Activated naive CD4-positive, alpha-beta T cell treated with anti-CD3 and anti-CD28 coated beads, Interleukin-2, amount 10 ng/mL, durations not matched to agents 7 days and 5 days (primary cell): Measurements from ENCODE around the gene GORASP1.

Source experiments
- CTCF ChIA-PET: fragments of 350-600 bp; sonication (Branson Sonifier 250); formaldehyde crosslinking; loops from one replicate; lab custom pipeline; 2021; ENCODE audit warnings: antibody characterized with exemption; lab: Charles Lee
- DNase-seq: peaks from one replicate; pipeline ENCODE4 v3.0.0-alpha.2; 2020
- H3K27ac Mint-ChIP-seq: one replicate; pipeline ENCODE4 v1.8.0; 2021; ENCODE audit warnings: mild to moderate bottlenecking, moderate library complexity, mixed read lengths
- H3K27me3 Mint-ChIP-seq: one replicate; pipeline ENCODE4 v1.8.0; 2021; ENCODE audit warnings: mild to moderate bottlenecking, mixed read lengths
- H3K36me3 Mint-ChIP-seq: one replicate; pipeline ENCODE4 v1.8.0; 2021; ENCODE audit warnings: mixed read lengths
- H3K4me1 Mint-ChIP-seq: one replicate; pipeline ENCODE4 v1.8.0; 2021; ENCODE audit warnings: mixed read lengths
- H3K4me3 Mint-ChIP-seq: one replicate; pipeline ENCODE4 v1.8.0; 2021; ENCODE audit warnings: mild to moderate bottlenecking, moderate library complexity, mixed read lengths
- H3K9me3 Mint-ChIP-seq: one replicate; pipeline ENCODE4 v1.8.0; 2021; ENCODE audit warnings: mixed read lengths

The GORASP1 gene

DNA sequence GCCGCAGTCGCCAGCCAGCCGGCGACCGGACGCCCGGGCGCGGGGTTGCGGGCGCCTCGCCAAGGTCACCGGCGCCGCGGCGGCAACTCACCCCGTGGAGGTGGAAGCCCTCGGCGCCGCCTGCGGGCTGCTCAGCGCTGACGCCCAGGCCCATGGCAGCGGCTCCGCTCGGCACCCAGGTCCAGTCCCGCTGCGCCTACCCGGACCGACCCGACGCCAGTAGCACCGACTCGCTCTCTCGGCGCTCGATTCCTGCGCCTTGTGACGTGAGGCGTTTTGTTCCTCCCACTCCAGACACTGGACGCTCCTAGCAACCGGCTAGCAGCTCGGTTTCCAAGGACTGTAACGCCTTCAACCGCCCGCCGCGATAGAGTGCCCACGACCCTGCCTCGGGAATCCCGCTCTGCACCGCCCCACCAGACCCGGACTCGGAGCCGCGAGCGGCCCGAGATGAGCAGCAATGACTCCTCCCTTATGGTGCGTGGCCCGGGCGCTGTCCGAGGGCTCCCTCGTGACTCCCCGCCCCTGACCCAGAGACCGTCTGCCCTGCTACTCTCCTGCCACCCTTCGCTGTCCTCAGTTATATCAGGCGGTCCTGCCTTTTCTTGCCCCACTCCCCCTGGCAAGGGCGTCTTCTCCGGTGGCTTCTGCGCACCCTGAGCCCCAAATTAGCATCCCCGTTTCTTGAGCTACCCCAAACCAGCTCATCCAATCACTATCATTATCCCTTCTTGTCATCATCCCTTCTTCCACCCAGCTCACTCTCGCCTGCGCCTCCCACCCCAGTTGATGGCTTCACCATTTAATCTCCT lies at the start of gene GORASP1, which contains the start of gene TTC21A:
Gene GORASP1, minus strand, starts transcription at position 240 of the 812 bp plus-strand sequence. Its CDS starts 86 bp downstream, at position 154.
Gene TTC21A, plus strand, starts transcription at position 293 of the 812 bp plus-strand sequence. Its CDS starts 158 bp downstream, at position 451.
- H3K4me1 Mint-ChIP-seq = peaks cover 49% of the 10 kb centered on the region

DNA sequence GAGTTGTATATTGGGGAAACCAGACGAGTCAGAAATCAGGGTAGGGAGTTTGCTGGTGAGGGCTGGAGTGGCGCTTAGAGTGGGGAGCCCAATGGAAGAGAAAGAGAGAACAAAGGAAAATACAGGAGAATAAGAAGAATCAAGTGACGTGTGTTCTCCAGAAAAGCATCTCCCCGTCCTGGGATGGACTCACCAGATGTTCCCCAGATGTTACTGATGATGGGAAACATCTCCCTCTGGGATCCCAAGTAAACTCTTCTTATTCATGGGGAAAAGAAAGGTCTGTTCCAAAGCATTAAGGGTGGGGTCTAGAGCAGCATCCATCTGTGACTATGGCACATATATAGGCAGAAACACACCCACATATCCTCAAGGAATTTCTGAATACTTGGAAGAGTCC lies 49.0 kb upstream of the GORASP1 start:
- H3K36me3 Mint-ChIP-seq = peaks cover 7% of the 10 kb centered on the region
- no peak overlapping the region for H3K27ac Mint-ChIP-seq
- CTCF ChIA-PET = no interaction called here
- H3K9me3 Mint-ChIP-seq = no peaks in the 10 kb centered on the region
- H3K4me3 Mint-ChIP-seq = no peak overlapping the region
- H3K27me3 Mint-ChIP-seq = peaks cover 47% of the 10 kb centered on the region
- H3K4me1 Mint-ChIP-seq = peaks cover 26% of the 10 kb centered on the region
- no peak for DNase-seq

More for the DNA sequence above, at the start of gene GORASP1, which contains the start of gene TTC21A:
- Mint-ChIP-seq H3K9me3 (no peaks in the 10 kb centered on the region), H3K27me3 (peaks cover 43% of the 10 kb centered on the region), H3K4me3 (peak within 1 kb of the TSS; percentile 78), H3K36me3 (peaks cover 4% of the 10 kb centered on the region), H3K27ac (peak within 1 kb of the TSS; percentile 83)
- DNase-seq = peak; percentile 85
- CTCF ChIA-PET = interaction anchor here (1.2 to 3.0 kb wide), 7 partner anchors 9 to 184 kb away, joined by 3 to 18 read pairs (median 6); no protein-coding TSS in a partner anchor

DNA sequence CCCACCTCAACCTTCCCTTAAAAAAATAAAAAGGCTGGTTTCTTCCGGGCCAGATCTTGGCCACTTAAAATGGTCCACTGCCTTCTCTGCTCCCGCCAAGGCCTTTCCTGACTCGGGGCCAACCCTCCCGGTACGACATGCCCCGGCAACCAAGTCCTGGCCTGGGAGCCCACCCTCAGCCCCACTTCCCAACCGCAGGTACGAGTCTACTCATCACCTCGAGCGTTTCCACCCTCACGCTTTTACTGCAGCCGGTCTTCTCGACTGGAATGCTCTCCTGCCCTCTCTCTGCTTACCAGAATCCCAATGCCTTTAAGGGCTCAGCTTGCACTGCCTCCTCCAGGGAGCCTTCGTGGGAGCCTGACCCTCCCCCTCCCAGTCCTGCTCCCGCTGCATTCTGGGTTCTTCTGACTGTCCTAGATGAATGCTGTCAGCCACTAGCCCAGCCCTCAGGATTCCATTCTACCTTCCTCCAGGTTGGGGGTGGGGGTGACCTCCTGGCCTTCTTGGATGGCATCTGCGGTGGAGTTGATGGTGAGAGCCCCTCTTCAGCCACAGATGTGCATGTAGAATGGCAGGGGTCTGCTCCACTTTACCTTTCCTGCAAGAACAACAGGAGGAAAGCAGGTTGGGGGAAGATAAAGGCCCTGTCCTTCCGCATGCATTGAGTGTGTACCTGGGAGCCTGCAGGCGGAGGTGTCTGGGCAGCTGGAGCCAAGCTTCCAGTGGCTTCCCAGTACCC lies 47.0 kb upstream of the GORASP1 start:
- H3K27ac Mint-ChIP-seq = peak overlapping the region; percentile 82
- peak overlapping the region; percentile 69 for H3K4me3 Mint-ChIP-seq
- peaks cover 14% of the 10 kb centered on the region for H3K36me3 Mint-ChIP-seq
- CTCF ChIA-PET = interaction anchor here (1.6 kb wide), 1 partner anchor 30 kb away, joined by 4 read pairs; no protein-coding TSS in a partner anchor
- H3K4me1 Mint-ChIP-seq = peaks cover 46% of the 10 kb centered on the region
- no peaks in the 10 kb centered on the region for H3K9me3 Mint-ChIP-seq
- no peak for DNase-seq
- H3K27me3 Mint-ChIP-seq = peaks cover 38% of the 10 kb centered on the region

DNA sequence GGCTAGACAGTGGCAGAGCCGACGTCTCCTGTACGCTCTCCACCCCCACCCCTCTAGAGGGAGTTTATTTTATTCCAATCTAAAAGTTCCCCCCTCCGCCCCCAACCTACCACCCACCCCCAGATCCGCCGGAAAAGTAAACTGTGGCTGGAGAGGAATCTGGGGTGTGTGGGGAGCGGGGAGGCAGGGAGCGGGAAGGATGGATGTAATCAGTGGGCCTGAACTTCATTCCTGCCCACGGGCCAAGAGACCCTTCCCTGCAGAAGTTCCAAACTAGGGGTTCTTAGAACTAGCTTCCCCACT lies 46.5 kb upstream of the GORASP1 start:
- Mint-ChIP-seq H3K9me3 (no peaks in the 10 kb centered on the region), H3K27ac (peak overlapping the region; percentile 82), H3K4me1 (peaks cover 51% of the 10 kb centered on the region), H3K4me3 (peak overlapping the region; percentile 69), H3K36me3 (peaks cover 17% of the 10 kb centered on the region), H3K27me3 (peaks cover 33% of the 10 kb centered on the region)
- no peak for DNase-seq
- CTCF ChIA-PET = no interaction called here

DNA sequence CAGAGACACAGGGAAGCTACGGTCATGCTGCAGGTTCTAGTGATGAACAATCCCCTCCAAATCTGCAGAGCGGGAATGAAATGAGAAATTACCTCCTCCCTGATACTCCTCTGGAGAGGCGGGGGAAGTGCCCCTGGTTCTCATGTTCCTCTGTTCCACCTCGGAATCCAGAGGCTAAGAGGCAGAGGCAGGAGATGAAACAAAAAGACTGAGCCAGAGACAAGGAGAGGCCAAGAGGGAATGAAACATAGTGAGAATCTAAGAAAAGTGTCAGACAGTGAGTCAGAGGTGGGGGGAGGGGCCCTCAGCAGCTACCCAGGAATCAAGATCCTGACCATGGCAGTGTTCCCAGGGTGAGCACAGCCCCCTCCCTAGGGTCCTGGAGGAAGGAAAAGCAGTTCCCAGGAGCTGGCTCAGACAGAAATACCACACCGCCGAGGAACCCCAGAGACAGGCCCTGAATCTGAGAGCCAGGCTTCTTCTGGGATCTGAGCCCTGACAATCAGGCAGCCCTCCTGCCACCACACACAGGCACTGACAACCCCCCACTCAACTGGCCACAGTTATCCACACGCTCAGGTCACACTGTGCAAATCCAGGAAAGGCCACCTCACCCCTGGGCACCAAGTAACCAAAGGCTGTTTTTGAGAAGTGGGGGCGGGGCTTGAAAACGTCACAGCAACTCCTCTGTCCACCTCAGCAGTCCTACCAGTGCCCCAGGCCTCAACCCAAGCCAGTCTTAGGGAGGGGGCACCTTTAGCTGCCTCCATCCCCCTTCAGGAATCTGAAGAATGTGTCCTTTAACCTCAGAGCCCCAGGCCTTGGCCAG lies 43.6 kb upstream of the GORASP1 start:
- H3K9me3 Mint-ChIP-seq = no peaks in the 10 kb centered on the region
- CTCF ChIA-PET = interaction anchor here (1.0 to 1.8 kb wide), 3 partner anchors 26 to 137 kb away, joined by 3 to 12 read pairs (median 3); no protein-coding TSS in a partner anchor
- H3K36me3 Mint-ChIP-seq = peaks cover 39% of the 10 kb centered on the region
- H3K27ac Mint-ChIP-seq = peak overlapping the region; percentile 87
- H3K4me1 Mint-ChIP-seq = peaks cover 77% of the 10 kb centered on the region
- DNase-seq = peak; percentile 57
- peaks cover 13% of the 10 kb centered on the region for H3K27me3 Mint-ChIP-seq
- H3K4me3 Mint-ChIP-seq = peak overlapping the region; percentile 91

DNA sequence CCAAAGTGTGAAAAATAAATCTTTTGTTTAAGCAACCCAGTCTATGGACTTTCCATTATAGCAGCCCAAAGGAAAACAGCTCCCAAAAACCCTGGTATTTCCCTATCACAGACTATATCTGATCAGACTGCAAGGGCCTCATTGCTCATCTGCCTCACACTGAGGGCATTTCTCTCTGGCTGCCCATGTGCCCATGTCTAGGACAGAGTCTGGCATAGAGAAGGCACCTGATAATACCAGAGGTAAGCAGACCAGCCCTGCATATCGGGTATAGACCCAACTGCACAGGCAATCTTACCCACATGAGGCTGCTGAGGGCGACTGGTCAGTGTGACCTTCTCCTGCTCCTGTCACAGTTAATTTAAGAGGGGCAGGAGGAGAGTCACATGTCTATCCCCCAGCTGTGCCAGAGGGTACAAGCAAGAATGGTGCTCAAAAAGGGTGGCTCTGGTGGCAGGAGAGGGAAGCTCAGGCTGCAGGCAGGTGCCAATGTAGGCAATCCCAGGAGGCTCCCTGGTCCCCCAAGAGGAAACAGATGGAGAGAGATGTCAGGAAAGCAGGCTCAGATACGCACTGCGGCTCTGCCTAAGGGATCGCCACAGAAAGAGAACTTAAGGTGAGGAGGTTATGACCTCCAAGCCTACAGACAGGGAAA lies 42.8 kb upstream of the GORASP1 start:
- DNase-seq = no peak
- Mint-ChIP-seq H3K27ac (peak overlapping the region; percentile 97), H3K4me1 (peaks cover 77% of the 10 kb centered on the region), H3K9me3 (no peaks in the 10 kb centered on the region), H3K27me3 (peaks cover 7% of the 10 kb centered on the region), H3K4me3 (peak overlapping the region; percentile 91), H3K36me3 (peaks cover 45% of the 10 kb centered on the region)
- CTCF ChIA-PET = interaction anchor here (1.0 to 1.8 kb wide), 3 partner anchors 25 to 138 kb away, joined by 3 to 12 read pairs (median 3); no protein-coding TSS in a partner anchor

DNA sequence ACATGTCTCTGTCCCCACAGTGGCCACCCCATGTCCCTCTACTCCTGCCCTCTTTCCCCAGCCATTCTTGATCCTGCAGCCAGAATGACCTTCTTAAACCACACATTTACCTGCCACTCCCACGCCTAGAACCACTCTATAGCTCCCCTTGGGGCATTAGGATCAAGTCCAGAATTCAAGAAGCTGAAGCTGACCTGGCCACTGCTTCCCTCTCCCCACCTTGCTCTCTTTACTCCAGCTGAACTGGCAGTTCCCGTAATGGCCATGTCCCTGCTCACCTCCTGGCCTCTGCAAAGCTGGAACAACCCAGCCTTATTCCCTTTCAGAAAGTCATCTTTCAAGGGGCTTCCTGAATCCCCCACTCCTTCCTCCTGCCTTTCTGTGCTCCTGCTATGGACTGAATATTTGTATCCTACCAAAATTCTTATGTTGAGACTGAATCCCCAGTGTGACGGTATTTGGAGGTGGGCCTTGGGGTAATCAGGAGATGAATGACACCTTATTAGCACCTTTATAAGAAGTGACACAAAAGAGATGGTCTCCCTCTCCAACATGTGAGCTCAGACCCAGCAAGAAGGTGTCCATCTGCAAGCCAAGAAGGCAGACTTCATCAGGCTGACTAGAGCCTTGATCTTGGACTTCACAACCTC lies 42.2 kb upstream of the GORASP1 start:
- Mint-ChIP-seq H3K4me3 (peak overlapping the region; percentile 91), H3K36me3 (peaks cover 49% of the 10 kb centered on the region), H3K27ac (peak overlapping the region; percentile 97), H3K9me3 (no peaks in the 10 kb centered on the region), H3K27me3 (peaks cover 7% of the 10 kb centered on the region), H3K4me1 (peaks cover 79% of the 10 kb centered on the region)
- CTCF ChIA-PET = interaction anchor here (0.8 to 2.8 kb wide), 7 partner anchors 10 to 143 kb away, joined by 3 to 7 read pairs (median 5); partner anchors contain the start of gene TTC21A
- DNase-seq = no peak

DNA sequence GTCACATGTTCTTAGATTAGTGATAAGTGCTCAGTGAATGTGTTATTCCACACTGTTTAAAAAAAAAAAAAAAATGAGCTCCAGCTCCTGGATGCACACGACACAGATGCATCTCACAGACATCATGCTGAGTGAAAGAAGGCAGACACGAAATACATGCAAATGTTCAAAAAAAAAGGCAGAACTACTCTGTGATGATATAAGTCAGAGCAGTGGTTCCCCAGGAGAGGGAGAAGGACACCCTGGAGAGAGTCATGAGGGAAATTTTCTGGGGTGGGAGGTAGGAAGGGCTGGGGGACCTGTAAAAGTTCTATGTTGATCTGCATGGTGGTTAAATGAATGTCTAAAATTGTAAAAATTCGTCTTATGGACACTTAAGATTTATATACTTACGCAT lies 41.6 kb upstream of the GORASP1 start:
- peaks cover 54% of the 10 kb centered on the region for H3K36me3 Mint-ChIP-seq
- peak overlapping the region; percentile 82 for H3K4me3 Mint-ChIP-seq
- no peaks in the 10 kb centered on the region for H3K9me3 Mint-ChIP-seq
- peaks cover 1% of the 10 kb centered on the region for H3K27me3 Mint-ChIP-seq
- no peak for DNase-seq
- CTCF ChIA-PET = interaction anchor here (0.6 to 2.8 kb wide), 8 partner anchors 11 to 143 kb away, joined by 3 to 7 read pairs (median 4); partner anchors contain the start of gene TTC21A
- H3K4me1 Mint-ChIP-seq = peaks cover 77% of the 10 kb centered on the region
- H3K27ac Mint-ChIP-seq = peak overlapping the region; percentile 97

DNA sequence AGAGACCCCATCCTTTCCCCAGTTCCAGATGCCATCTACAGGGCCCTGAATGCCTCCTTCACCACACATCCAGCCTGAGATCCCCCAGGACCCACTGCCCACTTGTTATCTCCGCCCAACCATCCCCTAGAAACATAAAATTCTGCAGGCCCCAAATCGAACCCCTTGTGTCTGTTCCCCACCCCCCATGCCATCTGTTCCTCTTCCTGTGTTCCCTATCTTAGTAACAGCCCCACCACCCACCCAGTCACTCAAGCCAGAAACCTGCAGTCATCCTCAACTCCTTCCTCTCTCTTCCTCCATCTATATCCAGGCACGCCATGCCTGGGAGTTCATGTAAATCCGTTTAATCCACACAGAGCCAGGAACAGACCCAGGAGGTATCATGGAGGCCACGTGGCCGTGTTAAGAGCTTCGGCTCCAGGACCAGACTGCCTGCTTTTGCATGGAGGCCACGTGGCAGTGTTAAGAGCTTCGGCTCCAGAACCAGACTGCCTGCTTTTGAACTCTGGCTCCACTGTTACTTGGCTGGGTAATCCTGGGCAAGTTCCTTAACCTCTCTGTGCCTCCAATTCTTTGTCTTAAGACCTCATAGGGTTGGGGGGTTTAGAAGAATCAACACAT lies 41.1 kb upstream of the GORASP1 start:
- H3K4me1 Mint-ChIP-seq = peaks cover 76% of the 10 kb centered on the region
- peak overlapping the region; percentile 97 for H3K27ac Mint-ChIP-seq
- DNase-seq = no peak
- H3K9me3 Mint-ChIP-seq = no peaks in the 10 kb centered on the region
- peak overlapping the region; percentile 82 for H3K4me3 Mint-ChIP-seq
- no peaks in the 10 kb centered on the region for H3K27me3 Mint-ChIP-seq
- CTCF ChIA-PET = interaction anchor here (0.6 to 2.8 kb wide), 8 partner anchors 11 to 144 kb away, joined by 3 to 7 read pairs (median 4); partner anchors contain the start of gene TTC21A
- H3K36me3 Mint-ChIP-seq = peaks cover 59% of the 10 kb centered on the region

DNA sequence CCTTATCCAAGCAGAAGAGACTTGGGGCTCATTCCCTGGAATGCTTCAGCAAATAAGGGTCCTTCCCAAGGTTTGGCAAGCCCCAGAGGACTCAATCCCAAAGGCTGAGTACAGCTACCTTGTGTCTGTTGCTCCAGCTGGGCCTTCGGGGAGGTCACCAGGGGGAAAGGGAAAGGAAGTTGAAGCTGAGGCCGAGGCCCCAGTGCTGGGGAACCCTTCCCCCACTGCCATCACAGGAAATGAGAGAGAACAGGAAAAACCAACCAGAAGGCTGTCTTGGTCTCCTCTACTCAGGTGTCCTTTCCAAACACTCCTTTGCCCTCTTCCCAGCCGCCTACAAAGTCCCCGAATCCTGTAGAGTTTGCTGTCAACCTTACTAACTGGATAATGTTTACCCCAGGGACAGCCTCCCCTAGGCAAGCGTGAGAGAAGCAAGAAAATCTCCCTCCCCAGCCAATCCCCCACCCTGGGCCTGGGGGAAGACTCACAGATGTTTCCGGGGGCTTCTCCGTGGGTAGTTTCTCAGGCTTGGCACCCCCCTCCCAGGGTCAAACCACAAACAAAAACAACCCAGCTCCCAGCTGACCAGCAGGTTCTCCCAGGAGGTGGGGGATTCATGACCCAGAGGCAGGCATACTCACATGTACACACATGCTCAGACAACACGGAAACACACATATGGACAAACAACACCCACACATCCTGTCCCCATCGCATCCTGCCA lies 40.4 kb upstream of the GORASP1 start:
- Mint-ChIP-seq H3K9me3 (no peaks in the 10 kb centered on the region), H3K36me3 (peaks cover 66% of the 10 kb centered on the region), H3K4me1 (peaks cover 80% of the 10 kb centered on the region)

DNA sequence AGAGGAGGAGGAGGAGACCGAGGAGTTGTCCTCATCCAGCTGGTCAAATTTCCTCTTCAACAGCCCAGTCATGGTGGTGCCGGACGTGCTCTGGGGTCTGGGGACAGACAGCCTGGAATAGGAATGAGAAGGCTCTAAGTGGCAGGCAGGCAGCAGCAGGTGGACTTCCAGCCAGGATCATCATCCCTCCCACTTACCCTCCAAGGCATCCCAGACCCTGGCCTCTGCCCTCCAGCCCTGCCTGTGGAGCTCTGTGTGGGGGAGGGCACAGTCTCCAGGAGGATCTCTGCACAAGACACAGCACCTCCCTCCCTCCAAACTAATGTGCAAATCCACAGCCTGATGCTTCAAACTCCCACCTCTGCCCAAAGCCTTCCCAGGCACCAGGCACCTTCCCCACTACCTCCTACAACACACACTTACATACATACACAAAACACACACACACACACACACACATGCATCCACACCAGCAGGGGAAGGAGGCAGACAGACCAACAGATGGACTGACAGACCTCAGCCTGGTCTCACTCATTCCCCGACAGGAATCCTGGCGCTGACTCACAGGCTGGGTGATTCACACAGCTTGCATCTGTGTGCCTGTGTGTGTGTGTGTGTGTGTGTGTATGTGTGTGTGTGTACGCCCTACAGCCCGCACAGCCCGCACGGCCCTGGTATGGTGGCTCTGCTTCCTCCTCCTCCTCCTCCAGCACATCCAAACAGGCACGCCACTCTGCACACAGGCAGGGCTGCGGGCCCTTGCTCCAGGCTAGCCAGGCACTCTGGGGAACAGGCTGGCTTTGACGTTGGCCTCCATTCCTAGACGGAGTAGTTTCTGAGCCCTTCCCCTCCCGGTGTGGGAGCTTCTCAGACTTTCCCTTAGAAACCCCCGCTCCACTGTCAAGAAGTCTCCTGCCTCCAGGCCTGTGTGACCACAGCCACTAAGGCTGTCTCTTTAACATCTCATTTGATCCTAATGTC lies 39.5 kb upstream of the GORASP1 start:
- H3K27me3 Mint-ChIP-seq = no peaks in the 10 kb centered on the region
- CTCF ChIA-PET = interaction anchor here (1.0 to 2.8 kb wide), 7 partner anchors 16 to 145 kb away, joined by 3 to 10 read pairs (median 5); partner anchors contain the start of genes GORASP1 and TTC21A
- DNase-seq = peak; percentile 80
- H3K27ac Mint-ChIP-seq = peak overlapping the region; percentile 97
- H3K9me3 Mint-ChIP-seq = no peaks in the 10 kb centered on the region
- H3K4me3 Mint-ChIP-seq = peak overlapping the region; percentile 82
- peaks cover 67% of the 10 kb centered on the region for H3K36me3 Mint-ChIP-seq
- H3K4me1 Mint-ChIP-seq = peaks cover 79% of the 10 kb centered on the region

More for the DNA sequence above, 40.4 kb upstream of the GORASP1 start:
- peak; percentile 75 for DNase-seq
- H3K27ac Mint-ChIP-seq = peak overlapping the region; percentile 97
- H3K4me3 Mint-ChIP-seq = peak overlapping the region; percentile 82
- CTCF ChIA-PET = interaction anchor here (1.0 to 2.8 kb wide), 9 partner anchors 17 to 144 kb away, joined by 3 to 10 read pairs (median 6); partner anchors contain the start of genes GORASP1 and TTC21A
- no peaks in the 10 kb centered on the region for H3K27me3 Mint-ChIP-seq
